ENCODE results near the gene PATJ.

DNA sequence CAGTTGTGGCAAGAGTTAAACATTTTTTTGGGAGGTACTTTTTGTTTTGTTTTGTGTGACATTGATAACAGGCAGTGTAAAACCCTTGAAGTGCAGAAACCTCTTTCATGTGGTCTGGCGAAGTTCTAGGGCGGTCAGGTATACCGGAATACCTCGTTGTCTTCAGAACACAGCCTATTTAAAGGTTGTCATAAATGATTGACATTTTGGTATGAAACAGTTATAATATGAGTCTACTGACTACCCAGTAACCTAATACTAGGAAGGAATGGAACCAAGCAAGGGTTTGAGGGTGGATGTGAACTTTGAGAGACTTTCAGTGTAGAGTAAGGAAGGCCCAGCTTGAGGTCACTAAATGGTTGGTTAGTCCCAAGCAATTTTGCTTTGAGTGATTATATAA is 40.5 kb downstream of the PATJ start:
- TF ChIP-seq CTCF (IDR thresholded peaks at IDR 0.05; ENCODE audit: insufficient read depth, low read length, poor library complexity, severe bottlenecking) = no peak
- TF ChIP-seq EZH2phosphoT487 (conservative IDR thresholded peaks at IDR 0.05; ENCODE audit: low read length) = no peak

All from SU-DHL-6 (cell line).